ENCODE results near the gene NTN1. TPM values are rescaled to one million over a fixed set of nuclear protein-coding genes. Genes with fewer than 3 reads are reported as not detected.

NTN1 gene
- total and polyA plus RNA-seq, 2 experiments from 2014 or later, result 0.11 to 0.21 TPM

GRCh38 chr17:9035249-9035648 is 13.9 kb downstream of the NTN1 start:
- Histone ChIP-seq H3K4me1 (ENCODE audit: insufficient read depth) (no peaks in the 10 kb centered on the region), H3K79me2 (ENCODE audit: insufficient read depth) (no peaks in the 10 kb centered on the region), H3K27me3 (replicated peaks; ENCODE audit: insufficient read depth) (no peaks in the 10 kb centered on the region; the same call in 1 of the 2 replicates), H3F3A (ENCODE audit: insufficient read depth) (no peaks in the 10 kb centered on the region), H3K9me3 (ENCODE audit: low read depth) (no peaks in the 10 kb centered on the region), H3K36me3 (ENCODE audit: low read depth) (no peaks in the 10 kb centered on the region), H3K27ac (no peak overlapping the region), H3K4me2 (ENCODE audit: unreplicated experiment) (no peak overlapping the region), H4K20me1 (ENCODE audit: insufficient read depth) (no peaks in the 10 kb centered on the region), H3K9ac (no peak overlapping the region), H3K9me2 (ENCODE audit: insufficient read depth) (no peaks in the 10 kb centered on the region), H3K4me3 (no peak overlapping the region), H2AFZ (no peak overlapping the region)
- TF ChIP-seq EZH2phosphoT487 (IDR thresholded peaks at IDR 0.05; ENCODE audit: insufficient read depth, low read depth), result no peak
- TF ChIP-seq EZH2 (IDR thresholded peaks at IDR 0.05; ENCODE audit: insufficient read depth, poor library complexity, severe bottlenecking), result no peak
- in situ Hi-C loops (cut with MboI), result no loop called here
- 81% methylated on average over 1 of the region's 1 CpG for WGBS, 2 experiments (ENCODE audit: low coverage in 1 of 2, low lambda C conversion rate in 2 of 2, missing lambda C conversion rate in 2 of 2)
- no peak for DNase-seq

GRCh38 chr17:9036336-9036735 is 15.0 kb downstream of the NTN1 start:
- Histone ChIP-seq H3K9me3 (ENCODE audit: low read depth) (no peaks in the 10 kb centered on the region), H3K27ac (no peak overlapping the region), H3K9me2 (ENCODE audit: insufficient read depth) (no peaks in the 10 kb centered on the region), H3K27me3 (replicated peaks; ENCODE audit: insufficient read depth) (no peaks in the 10 kb centered on the region; the same call in 1 of the 2 replicates), H3K36me3 (ENCODE audit: low read depth) (no peaks in the 10 kb centered on the region), H3K79me2 (ENCODE audit: insufficient read depth) (no peaks in the 10 kb centered on the region), H3F3A (ENCODE audit: insufficient read depth) (no peaks in the 10 kb centered on the region), H3K4me3 (no peak overlapping the region), H3K4me2 (ENCODE audit: unreplicated experiment) (no peak overlapping the region), H4K20me1 (ENCODE audit: insufficient read depth) (no peaks in the 10 kb centered on the region), H3K4me1 (ENCODE audit: insufficient read depth) (no peaks in the 10 kb centered on the region), H2AFZ (no peak overlapping the region), H3K9ac (no peak overlapping the region)
- no peak for DNase-seq
- TF ChIP-seq EZH2 (IDR thresholded peaks at IDR 0.05; ENCODE audit: insufficient read depth, poor library complexity, severe bottlenecking) (no peak), EZH2phosphoT487 (IDR thresholded peaks at IDR 0.05; ENCODE audit: insufficient read depth, low read depth) (no peak)
- WGBS, 2 experiments (ENCODE audit: low coverage in 1 of 2, low lambda C conversion rate in 2 of 2, missing lambda C conversion rate in 2 of 2), result 52 to 61% methylated on average over 4 of the region's 4 CpGs
- in situ Hi-C loops (cut with MboI), result no loop called here

GRCh38 chr17:9037736-9038135 is 16.4 kb downstream of the NTN1 start:
- in situ Hi-C loops (cut with MboI), result no loop called here
- 33 to 39% methylated on average over 2 of the region's 2 CpGs for WGBS, 2 experiments (ENCODE audit: low coverage in 1 of 2, low lambda C conversion rate in 2 of 2, missing lambda C conversion rate in 2 of 2)
- no peak overlapping the region for H3K27ac ChIP-seq

GRCh38 chr17:9038380-9038779 is 17.1 kb downstream of the NTN1 start:
- no peak overlapping the region for H3K9ac ChIP-seq
- no peak for TF ChIP-seq EZH2phosphoT487 (IDR thresholded peaks at IDR 0.05; ENCODE audit: insufficient read depth, low read depth)
- no peak for TF ChIP-seq EZH2 (IDR thresholded peaks at IDR 0.05; ENCODE audit: insufficient read depth, poor library complexity, severe bottlenecking)
- H4K20me1 ChIP-seq (ENCODE audit: insufficient read depth), result no peaks in the 10 kb centered on the region

More at GRCh38 chr17:9037736-9038135, 16.4 kb downstream of the NTN1 start:
- Histone ChIP-seq H3F3A (ENCODE audit: insufficient read depth) (no peaks in the 10 kb centered on the region), H3K4me1 (ENCODE audit: insufficient read depth) (no peaks in the 10 kb centered on the region), H3K9ac (no peak overlapping the region), H3K27me3 (replicated peaks; ENCODE audit: insufficient read depth) (no peaks in the 10 kb centered on the region), H2AFZ (no peak overlapping the region), H4K20me1 (ENCODE audit: insufficient read depth) (no peaks in the 10 kb centered on the region), H3K36me3 (ENCODE audit: low read depth) (no peaks in the 10 kb centered on the region), H3K4me3 (no peak overlapping the region), H3K79me2 (ENCODE audit: insufficient read depth) (no peaks in the 10 kb centered on the region), H3K9me3 (ENCODE audit: low read depth) (no peaks in the 10 kb centered on the region), H3K4me2 (ENCODE audit: unreplicated experiment) (no peak overlapping the region), H3K9me2 (ENCODE audit: insufficient read depth) (no peaks in the 10 kb centered on the region)
- DNase-seq, result no peak
- TF ChIP-seq EZH2 (IDR thresholded peaks at IDR 0.05; ENCODE audit: insufficient read depth, poor library complexity, severe bottlenecking), result no peak
- no peak for TF ChIP-seq EZH2phosphoT487 (IDR thresholded peaks at IDR 0.05; ENCODE audit: insufficient read depth, low read depth)

More at GRCh38 chr17:9038380-9038779, 17.1 kb downstream of the NTN1 start:
- no peaks in the 10 kb centered on the region for H3K27me3 ChIP-seq (replicated peaks; ENCODE audit: insufficient read depth)
- no peaks in the 10 kb centered on the region for H3F3A ChIP-seq (ENCODE audit: insufficient read depth)
- in situ Hi-C loops (cut with MboI), result no loop called here
- no peak overlapping the region for H3K4me2 ChIP-seq (ENCODE audit: unreplicated experiment)
- no peak overlapping the region for H3K27ac ChIP-seq
- H3K36me3 ChIP-seq (ENCODE audit: low read depth), result no peaks in the 10 kb centered on the region
- H3K9me3 ChIP-seq (ENCODE audit: low read depth), result no peaks in the 10 kb centered on the region
- no peaks in the 10 kb centered on the region for H3K4me1 ChIP-seq (ENCODE audit: insufficient read depth)
- H3K79me2 ChIP-seq (ENCODE audit: insufficient read depth), result no peaks in the 10 kb centered on the region
- DNase-seq, result no peak
- WGBS, 2 experiments (ENCODE audit: low coverage in 1 of 2, low lambda C conversion rate in 2 of 2, missing lambda C conversion rate in 2 of 2), result 82 to 85% methylated on average over 1 of the region's 1 CpG
- H3K9me2 ChIP-seq (ENCODE audit: insufficient read depth), result no peaks in the 10 kb centered on the region
- H2AFZ ChIP-seq, result no peak overlapping the region
- H3K4me3 ChIP-seq, result no peak overlapping the region
